ENCODE measurements around the gene IL7R.

GRCh38 chr5:35880156-35880555, 23.5 kb downstream of the IL7R start:
- TF ChIP-seq CTCF (IDR thresholded peaks at IDR 0.05; ENCODE audit: poor library complexity): no peak
- no peak for TF ChIP-seq EZH2 (IDR thresholded peaks at IDR 0.05; ENCODE audit: borderline replicate concordance)

All from hepatocyte (in vitro differentiated cells).